Gastroesophageal sphincter (tissue), 4 donors: Measurements from ENCODE around the gene TNNC2. TPM values are rescaled to one million over a fixed set of nuclear protein-coding genes. Genes with fewer than 3 reads are reported as not detected.

ENCODE experiments used
- ATAC-seq: fragments of 150-250 bp; one replicate; pipeline ENCODE4 v1.9.1; 2016; ENCODE audit warnings: mild to moderate bottlenecking, moderate library complexity
- H3K27ac ChIP-seq, 4 donors: fragments of 200-600 bp; sonication (generic) in 3 of 4; 1 replicate in 3 of 4; 2 replicates in 1 of 4; pipeline ENCODE4 v1.5.1; 2016 to 2019
- H3K27me3 ChIP-seq: fragments of 200-600 bp; sonication (generic); one replicate; pipeline ENCODE4 v1.5.1; 2019
- H3K36me3 ChIP-seq, 2 donors: fragments of 200-600 bp; sonication (generic); one replicate each; pipeline ENCODE4 v1.5.1; 2019; ENCODE audit warnings: control low read depth in 1 of 2
- H3K4me1 ChIP-seq, 3 donors: fragments of 200-600 bp; sonication (generic); 1 replicate in 2 of 3; 2 replicates in 1 of 3; pipeline ENCODE4 v1.5.1; 2016 to 2019; ENCODE audit warnings: control low read depth in 2 of 3
- H3K4me3 ChIP-seq, 2 donors: fragments of 200-600 bp; sonication (generic); one replicate each; pipeline ENCODE4 v1.5.1; 2019; ENCODE audit warnings: mild to moderate bottlenecking in 1 of 2, moderate library complexity in 1 of 2
- H3K9me3 ChIP-seq, 3 donors: fragments of 200-600 bp; sonication (generic); one replicate each; pipeline ENCODE4 v1.5.1; 2017 to 2019; ENCODE audit warnings: control low read depth in 2 of 3
- EP300 ChIP-seq: sonication (generic); formaldehyde crosslinking; IDR thresholded peaks from one replicate; pipeline ENCODE4 v1.6.1; 2017; ENCODE audit warnings: antibody characterized with exemption, mild to moderate bottlenecking
- POLR2A ChIP-seq, 2 donors: fragments of 450-650 bp; IDR thresholded peaks; one replicate each; pipeline ENCODE4 v1.6.1; 2017; ENCODE audit warnings: antibody characterized with exemption in 2 of 2, mild to moderate bottlenecking in 2 of 2, moderate library complexity in 1 of 2
- POLR2AphosphoS5 ChIP-seq: sonication (generic); formaldehyde crosslinking; IDR thresholded peaks from one replicate; pipeline ENCODE4 v1.6.1; 2017; ENCODE audit warnings: antibody characterized with exemption
- WGBS, 2 donors: methylation state at CpG; one replicate each; pipeline ENCODE4 v1.1.5; 2018; ENCODE audit warnings: low coverage in 1 of 2; 5-methylcytosine and 5-hydroxymethylcytosine counted together
- total RNA-seq, 4 donors: library from RNA; depleted of rRNA; stranded (reverse); fragments of >200 nt; gene quantifications; one replicate each; pipeline ENCODE4 v1.1.0, GENCODE V29; 2016
- TF ChIP-seq, protein P1 (sequence below), 4 experiments: fragments of 200-600 bp in 2 of 4; fragments of 450-650 bp in 2 of 4; sonication (generic) in 1 of 4; IDR thresholded peaks; one replicate each; pipeline ENCODE4 v1.5.1; 2017 to 2019; ENCODE audit warnings: antibody characterized with exemption in 4 of 4, mild to moderate bottlenecking in 2 of 4, moderate library complexity in 2 of 4

TNNC2 gene
- total RNA-seq, 4 donors from 2014 or later = 1.0 to 6.3 (median 1.3) TPM; not detected in 1

DNA sequence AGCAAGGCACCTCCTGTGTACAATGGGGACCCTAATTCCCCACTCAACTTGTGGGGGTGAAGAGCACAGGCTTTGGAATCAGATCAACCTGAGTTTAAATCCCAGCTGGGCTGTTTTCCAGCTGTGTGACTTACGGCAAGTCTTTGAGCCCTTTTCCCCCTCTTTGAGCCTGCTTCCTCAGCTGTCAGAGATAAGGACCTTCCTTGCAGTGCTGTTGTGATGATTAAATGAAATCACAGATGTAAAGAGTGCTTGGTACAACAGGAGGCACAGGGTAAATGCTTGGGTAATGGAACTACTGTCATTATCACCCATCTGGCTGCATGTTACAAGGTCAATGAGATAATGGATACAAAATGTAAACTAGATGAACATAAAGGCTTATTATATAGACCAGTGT, 9.7 kb upstream of the TNNC2 start:
- Histone ChIP-seq H3K4me3 (peak overlapping the region in 1 of 2 donors; percentile 18), H3K27ac (peak overlapping the region in 3 of 4 donors; percentile 47 to 97 (median 90)), H3K4me1 (peaks cover 5 to 86% (median 28%) of the 10 kb centered on the region in 3 donors), H3K9me3 (no peaks in the 10 kb centered on the region), H3K27me3 (no peaks in the 10 kb centered on the region), H3K36me3 (peaks cover 0 to 44% of the 10 kb centered on the region in 2 donors)
- TF ChIP-seq, protein P1, sequence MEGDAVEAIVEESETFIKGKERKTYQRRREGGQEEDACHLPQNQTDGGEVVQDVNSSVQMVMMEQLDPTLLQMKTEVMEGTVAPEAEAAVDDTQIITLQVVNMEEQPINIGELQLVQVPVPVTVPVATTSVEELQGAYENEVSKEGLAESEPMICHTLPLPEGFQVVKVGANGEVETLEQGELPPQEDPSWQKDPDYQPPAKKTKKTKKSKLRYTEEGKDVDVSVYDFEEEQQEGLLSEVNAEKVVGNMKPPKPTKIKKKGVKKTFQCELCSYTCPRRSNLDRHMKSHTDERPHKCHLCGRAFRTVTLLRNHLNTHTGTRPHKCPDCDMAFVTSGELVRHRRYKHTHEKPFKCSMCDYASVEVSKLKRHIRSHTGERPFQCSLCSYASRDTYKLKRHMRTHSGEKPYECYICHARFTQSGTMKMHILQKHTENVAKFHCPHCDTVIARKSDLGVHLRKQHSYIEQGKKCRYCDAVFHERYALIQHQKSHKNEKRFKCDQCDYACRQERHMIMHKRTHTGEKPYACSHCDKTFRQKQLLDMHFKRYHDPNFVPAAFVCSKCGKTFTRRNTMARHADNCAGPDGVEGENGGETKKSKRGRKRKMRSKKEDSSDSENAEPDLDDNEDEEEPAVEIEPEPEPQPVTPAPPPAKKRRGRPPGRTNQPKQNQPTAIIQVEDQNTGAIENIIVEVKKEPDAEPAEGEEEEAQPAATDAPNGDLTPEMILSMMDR (IDR thresholded peaks at IDR 0.05) = no peak
- no peak for TF ChIP-seq POLR2AphosphoS5
- no peak for TF ChIP-seq POLR2A (IDR thresholded peaks at IDR 0.05)
- TF ChIP-seq EP300 = no peak
- WGBS, 2 donors = 20% methylated on average over 1 of the region's 1 CpG; no CpG with 5 or more reads in 1 of the 2 donors
- ATAC-seq = no peak

DNA sequence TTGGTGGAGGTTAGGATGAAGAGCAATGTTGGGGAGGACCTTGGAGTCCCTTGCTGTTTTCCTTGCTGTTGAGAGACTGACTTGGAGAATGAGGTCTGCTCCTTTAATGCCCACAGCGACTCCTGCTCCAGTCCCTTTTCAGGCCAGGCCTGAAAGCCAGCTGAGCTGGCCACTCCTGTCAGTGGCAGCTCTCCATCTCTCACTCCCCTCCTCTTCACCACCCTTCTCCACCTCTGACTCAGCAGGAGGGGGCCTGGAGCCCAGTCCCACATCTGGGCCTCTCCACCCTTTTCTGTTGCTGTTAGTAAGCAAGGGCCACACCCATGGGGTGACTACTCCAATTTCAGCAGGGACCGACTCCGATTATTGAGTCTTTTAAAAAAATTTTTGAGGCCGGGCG, 8.7 kb upstream of the TNNC2 start:
- H3K4me1 ChIP-seq = peaks cover 5 to 79% (median 25%) of the 10 kb centered on the region in 3 donors
- peaks cover 0 to 34% of the 10 kb centered on the region in 2 donors for H3K36me3 ChIP-seq
- peak overlapping the region in 3 of 4 donors; percentile 88 to 97 (median 90) for H3K27ac ChIP-seq
- no peaks in the 10 kb centered on the region for H3K9me3 ChIP-seq
- peak overlapping the region in 1 of 2 donors; percentile 86 for H3K4me3 ChIP-seq
- 12% methylated on average over 3 of the region's 5 CpGs; no CpG with 5 or more reads in 1 of the 2 donors for WGBS, 2 donors
- TF ChIP-seq POLR2AphosphoS5 = peak; percentile 29
- TF ChIP-seq POLR2A (IDR thresholded peaks at IDR 0.05) = no peak
- TF ChIP-seq, protein P1 (IDR thresholded peaks at IDR 0.05) = no peak
- TF ChIP-seq EP300 = no peak
- peak; percentile 50 for ATAC-seq
- no peaks in the 10 kb centered on the region for H3K27me3 ChIP-seq

DNA sequence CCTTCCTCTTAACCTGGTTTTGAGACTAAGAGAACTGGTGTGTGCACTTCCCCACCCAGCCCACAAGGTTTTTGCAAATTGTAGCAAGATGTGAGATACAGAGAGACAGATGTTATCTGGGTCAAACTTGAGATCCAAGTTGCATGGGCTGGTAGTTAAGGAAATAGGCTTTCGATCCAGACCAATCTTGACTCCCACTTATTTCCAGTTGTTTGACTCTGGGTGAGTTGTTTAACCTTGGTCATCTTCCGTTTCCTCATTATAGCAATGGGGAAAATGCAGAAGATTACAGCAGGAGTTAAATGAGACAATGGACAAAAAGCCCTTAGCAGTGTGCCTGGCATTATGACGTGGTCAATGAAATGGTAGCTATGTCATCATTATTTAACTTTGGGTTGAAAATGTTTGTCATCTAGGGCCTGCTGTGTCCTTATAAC, 8.2 kb upstream of the TNNC2 start:
- WGBS, 2 donors = 51 to 62% methylated on average over 3 of the region's 3 CpGs
- Histone ChIP-seq H3K9me3 (no peaks in the 10 kb centered on the region), H3K36me3 (peaks cover 0 to 29% of the 10 kb centered on the region in 2 donors), H3K27ac (peak overlapping the region; percentile 76 to 97 (median 89)), H3K27me3 (no peaks in the 10 kb centered on the region), H3K4me1 (peaks cover 5 to 74% (median 25%) of the 10 kb centered on the region in 3 donors), H3K4me3 (peak overlapping the region in 1 of 2 donors; percentile 86)
- TF ChIP-seq, protein P1 (IDR thresholded peaks at IDR 0.05) = peak in 1 of 4 experiments; percentile 9
- TF ChIP-seq POLR2AphosphoS5 (no peak), EP300 (no peak), POLR2A (IDR thresholded peaks at IDR 0.05) (no peak)
- no peak for ATAC-seq

DNA sequence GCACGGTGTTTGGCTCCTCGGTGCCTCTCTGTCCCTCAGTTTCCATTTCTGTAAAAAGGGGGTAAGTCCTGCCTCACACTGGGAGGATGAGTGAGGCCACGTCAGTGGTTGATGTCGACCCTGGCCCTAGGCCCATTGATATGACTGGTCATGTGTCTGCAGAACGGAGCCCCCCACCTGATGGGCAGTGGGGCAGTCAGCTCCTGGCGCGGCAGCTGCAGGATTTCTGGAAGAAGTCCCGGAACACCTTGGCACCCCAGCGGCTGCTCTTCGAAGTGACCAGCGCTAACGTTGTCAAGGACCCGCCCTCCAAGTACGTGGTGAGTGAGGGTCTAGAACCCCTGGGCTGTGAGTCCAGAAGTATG, 7.7 kb upstream of the TNNC2 start:
- 26 to 42% methylated on average over 2 of the region's 14 CpGs for WGBS, 2 donors
- H3K4me1 ChIP-seq = peaks cover 5 to 70% (median 25%) of the 10 kb centered on the region in 3 donors
- H3K36me3 ChIP-seq = peaks cover 0 to 23% of the 10 kb centered on the region in 2 donors
- ATAC-seq = no peak
- no peaks in the 10 kb centered on the region for H3K9me3 ChIP-seq
- H3K27me3 ChIP-seq = no peaks in the 10 kb centered on the region
- TF ChIP-seq POLR2AphosphoS5 (no peak), EP300 (no peak), POLR2A (IDR thresholded peaks at IDR 0.05) (no peak)
- TF ChIP-seq, protein P1 (IDR thresholded peaks at IDR 0.05) = no peak
- H3K4me3 ChIP-seq = peak overlapping the region; percentile 59 to 86
- H3K27ac ChIP-seq = peak overlapping the region; percentile 76 to 97 (median 89)
